ENCODE data around the gene AFF2.

Gene AFF2

GRCh38 chrX:148592595-148592994 is 92.2 kb downstream of the AFF2 start:
- DNase-seq: no peak

DNA sequence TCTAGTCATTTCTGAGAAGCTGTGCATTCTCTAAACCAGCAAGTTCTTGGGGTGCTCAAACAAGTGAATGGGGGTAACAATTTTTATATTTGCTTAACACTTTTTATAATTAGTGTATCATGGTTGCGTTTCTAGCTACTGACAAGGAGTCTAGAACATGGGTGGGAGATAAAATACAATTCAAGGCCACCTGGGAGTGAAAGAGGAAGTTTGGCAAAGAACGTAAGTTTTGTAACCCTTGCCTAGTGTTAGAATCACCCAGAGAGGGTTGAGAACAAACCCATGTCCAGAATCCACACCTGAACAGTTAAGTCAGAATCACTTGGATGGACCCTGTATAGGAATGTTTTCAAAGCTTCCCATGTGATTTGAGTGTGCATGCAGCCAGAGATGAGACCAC is 92.7 kb downstream of the AFF2 start:
- DNase-seq: no peak

DNA sequence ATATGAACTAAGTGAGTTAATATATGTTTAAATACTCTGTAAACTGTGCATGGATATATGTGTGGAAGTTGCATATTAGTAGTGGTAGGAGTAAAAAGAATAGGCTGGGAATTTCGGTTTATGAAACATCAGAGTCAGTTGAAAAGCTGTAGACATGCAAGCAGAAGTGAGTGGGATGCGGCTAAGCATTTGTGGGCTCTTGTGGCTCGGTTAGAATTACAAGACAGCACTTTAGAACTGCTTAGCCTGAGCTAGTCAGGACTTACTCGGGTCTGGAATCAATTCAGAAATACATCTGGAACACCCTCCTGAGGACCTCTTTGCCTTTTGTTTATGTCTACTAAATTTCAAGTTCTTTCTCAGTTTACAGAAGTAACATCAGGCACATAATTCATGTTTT is 93.6 kb downstream of the AFF2 start:
- DNase-seq: no peak

DNA sequence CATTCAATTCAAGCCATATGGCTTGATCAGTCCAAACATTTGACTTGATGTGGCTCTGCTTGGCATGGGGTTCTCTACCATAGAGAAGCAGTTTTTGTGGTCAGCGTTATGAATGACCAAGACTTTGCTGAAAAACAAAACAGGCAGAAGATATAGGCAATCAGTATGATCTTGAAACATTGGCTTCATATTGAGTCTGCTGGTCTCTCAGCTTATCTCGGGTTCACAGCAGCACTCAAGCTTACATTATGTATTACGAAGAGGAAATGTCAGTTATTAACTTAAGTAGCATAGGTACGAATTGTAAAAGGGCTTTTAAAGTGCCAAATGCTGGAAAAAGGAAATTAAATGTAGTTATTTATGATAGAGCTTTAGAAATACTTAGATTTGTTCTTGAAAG is 99.0 kb downstream of the AFF2 start:
- no peak for DNase-seq

GRCh38 chrX:148600131-148600530 is 99.7 kb downstream of the AFF2 start:
- no peak for DNase-seq

DNA sequence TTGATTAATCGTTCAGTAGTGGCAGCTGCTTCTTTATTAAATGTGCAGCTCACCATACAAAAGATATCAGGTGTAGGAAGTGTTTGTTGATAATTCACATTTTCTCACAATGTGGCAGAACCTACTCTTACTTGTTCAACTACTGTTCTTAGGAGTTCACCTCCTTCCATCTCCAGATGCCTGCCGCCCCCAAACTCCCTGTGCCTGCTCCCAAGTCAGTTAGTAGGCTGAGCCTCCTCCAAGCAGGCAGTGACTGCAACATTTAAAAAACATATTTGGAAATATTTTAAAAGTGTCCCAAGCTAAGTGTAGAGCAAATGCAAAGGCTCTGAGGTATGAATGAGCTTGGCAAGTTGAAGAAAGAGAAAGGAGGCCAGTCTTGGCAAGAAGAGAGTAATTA is 100.2 kb downstream of the AFF2 start:
- DNase-seq: no peak

DNA sequence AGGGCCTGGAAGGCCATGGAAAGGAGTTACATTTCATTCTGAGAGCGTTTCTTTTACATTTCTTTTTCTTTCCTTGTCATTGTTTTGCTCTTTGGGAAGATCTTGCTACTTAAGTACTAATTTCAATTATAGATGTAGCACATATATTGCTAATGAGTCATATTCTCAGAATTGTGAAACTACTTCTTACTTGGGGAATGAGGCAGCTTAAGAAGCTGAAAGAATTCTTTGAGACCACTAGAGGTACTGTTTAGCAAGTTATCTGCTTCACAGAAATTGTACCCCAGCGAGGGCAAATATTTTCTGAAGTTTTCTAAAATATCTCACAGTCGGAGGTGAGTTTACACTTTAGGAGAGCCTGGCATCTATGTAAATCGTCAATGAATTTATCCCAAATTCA is 100.6 kb downstream of the AFF2 start:
- no peak for DNase-seq

- DNase-seq: no peak
Measured at GRCh38 chrX:148609515-148610327, 109.3 kb downstream of the AFF2 start.

DNA sequence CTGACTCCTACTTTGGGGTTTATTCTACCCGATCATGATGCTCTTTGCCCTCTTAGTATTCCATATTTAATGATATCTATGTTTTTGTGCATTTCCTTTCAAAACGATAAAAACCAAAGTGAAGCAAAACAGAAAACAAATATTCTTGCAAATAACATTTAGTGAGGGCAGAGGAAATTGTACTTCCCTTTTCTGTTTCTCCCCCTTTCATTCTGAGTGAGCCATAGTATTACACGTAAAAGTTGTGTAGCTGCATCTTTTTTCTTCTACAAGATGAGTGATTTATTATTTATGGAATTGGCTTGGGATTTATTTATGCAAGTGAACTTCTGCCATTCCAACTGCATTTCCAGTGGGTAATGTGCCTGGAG is 109.9 kb downstream of the AFF2 start:
- no peak for DNase-seq

- no peak for DNase-seq
Measured at GRCh38 chrX:148611993-148612392, 111.6 kb downstream of the AFF2 start.

DNA sequence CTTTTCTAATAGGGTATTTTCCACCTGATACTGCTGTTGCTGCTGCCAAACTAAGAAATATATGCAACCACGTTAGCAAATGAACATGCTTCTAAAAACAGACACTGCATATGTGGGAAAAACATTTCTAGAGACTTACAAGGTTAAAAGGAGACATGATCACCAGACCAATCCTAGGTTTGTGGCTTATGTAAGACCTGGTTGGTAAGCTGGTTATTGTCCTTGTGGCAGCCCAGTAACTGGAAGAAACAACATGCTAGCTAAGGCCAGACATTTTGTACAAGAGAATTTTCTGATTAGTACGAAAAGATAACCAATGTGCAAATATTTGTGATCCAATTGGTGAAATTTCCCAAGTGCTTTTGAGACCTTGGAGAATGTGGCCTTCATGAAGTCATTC is 112.0 kb downstream of the AFF2 start:
- DNase-seq: no peak

DNA sequence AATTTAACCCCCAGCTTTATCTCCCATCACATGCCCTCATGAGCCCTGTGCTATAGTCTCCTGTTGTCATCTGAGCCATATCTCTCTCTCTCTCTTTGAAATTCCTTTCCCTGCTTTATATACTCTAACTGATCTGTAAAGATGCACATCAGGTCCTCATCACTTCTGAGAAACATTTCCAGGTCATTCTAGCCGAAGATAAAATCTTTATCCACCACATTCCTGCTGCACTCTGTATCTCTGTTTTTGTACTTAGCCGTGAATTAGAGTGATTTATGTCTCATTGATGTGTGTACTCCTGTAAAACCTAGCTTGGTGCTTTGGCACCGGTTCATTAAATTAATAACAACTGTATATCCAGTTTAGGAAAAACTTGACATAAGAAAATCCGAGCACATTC is 113.2 kb downstream of the AFF2 start:
- no peak for DNase-seq

DNA sequence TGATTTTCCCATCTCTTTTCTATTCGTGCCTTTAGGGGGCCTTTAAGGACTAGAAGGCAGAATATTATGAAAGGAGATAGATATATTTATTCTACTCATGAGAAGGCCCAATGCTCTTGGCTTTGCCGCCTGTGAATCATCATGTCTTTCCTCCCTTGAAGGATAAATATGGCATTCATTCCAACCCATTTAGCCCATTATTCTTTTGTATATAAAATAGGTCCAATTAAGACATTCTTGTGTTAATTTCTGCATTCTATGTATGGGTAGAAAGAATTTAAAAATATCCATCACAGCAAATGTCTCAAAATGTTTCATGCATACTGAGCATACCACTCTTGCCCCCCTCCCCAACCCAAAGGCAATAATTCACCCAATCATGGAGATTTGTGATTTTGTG is 115.1 kb downstream of the AFF2 start:
- DNase-seq: no peak

- DNase-seq: no peak
Measured at GRCh38 chrX:148618470-148619445, 118.3 kb downstream of the AFF2 start.

DNA sequence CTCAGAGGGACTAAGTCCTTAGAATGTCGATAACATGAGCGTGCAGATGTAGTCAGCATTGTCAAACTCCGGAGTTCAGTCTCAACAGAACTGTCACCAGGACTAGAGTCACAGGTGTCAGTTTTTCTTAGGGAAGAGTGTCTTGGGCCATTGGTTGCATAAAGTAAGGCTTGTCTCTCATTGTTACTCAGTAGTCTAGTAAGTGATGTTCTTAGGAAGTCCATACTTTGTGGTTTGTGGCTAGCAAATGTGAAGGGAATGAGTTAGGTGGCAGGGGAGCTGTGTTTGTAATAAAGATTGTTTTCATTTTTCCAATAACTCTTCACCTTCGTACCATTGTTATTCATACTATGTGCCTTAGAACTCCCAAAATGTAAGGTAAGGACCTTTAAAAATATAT is 119.6 kb downstream of the AFF2 start:
- DNase-seq: no peak

DNA sequence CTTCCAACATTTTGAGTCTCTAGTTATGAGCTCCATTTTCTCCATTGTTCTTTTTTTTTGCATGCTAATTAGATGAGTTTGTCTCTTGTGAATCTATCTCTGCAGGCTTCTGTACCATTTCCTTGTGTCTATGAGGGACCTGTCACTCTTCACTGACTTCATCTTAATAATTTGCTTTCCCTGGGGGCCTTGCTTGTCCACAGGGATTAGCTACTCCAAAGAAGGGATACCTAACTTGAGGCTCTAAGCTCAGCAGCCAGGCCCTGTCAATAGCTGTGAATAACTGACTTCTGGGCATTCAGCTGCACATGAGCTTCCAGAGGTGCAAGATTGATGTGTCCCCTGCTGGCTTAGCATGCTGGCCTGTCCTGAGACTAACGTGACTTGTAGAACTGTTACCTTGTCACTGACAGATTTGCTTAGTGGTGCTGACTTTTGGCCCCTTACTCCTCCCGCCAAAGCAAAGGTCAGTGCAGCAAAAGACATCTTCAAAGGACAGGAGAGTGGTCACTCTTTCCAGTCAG is 124.6 kb downstream of the AFF2 start:
- DNase-seq: no peak

DNA sequence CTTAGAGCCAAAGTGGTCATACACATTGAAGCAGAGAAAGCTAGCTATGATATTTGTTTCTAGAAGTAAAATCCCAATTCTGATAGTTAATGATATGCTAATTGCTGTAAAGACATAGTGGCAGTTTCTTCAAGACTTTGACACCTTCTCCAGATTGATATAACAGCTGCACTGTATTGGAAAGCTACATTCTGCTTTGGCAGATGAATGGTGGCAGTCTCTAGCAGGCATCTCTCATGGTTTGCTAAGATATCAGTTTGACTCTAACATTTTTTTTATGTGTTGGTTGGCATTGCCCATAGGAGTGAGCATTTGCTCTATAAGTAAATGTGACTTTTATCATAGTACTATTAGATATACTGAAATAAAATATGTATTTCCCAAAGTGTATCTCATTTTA is 128.2 kb downstream of the AFF2 start:
- DNase-seq: no peak

DNA sequence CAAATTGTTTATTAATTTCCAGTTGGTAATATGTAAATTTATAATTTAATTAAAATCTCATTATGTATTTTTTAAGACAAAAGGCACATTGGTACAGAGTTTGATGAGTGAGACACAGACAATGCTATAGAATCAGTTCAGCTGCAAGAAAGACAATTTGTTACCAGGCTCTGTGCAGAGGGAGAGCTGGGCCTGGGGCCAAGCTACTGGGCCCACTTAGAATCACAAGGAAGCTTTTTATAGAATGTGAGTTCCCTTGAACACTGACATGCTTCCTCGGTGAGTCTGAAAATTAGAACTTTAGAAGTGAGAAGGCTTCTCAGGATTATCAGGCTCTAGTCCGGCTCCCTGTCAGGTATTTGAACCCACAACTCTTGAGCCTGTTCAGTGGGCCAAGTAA is 129.0 kb downstream of the AFF2 start:
- DNase-seq: no peak

DNA sequence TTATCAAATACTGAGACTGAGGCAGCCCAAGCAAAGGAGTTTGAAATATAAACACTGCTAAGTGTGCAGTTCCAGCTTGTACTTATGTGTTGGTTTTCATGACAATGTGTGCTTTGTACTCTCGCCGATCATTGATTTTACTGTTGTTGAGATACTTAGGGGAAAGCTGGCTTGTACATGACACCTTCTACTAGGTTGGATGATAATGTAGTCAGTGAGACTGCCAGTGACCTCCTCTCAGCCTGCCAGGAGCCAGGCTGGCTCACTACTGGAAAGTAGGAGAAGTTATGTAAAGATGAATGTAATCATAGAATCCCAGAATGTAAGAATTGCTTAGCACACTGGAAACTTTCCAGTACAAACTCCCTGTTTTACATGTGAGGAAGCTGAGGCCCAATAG is 132.0 kb downstream of the AFF2 start:
- no peak for DNase-seq

- DNase-seq: no peak
Measured at GRCh38 chrX:148633218-148633908, 132.9 kb downstream of the AFF2 start.

- no peak for DNase-seq
Measured at GRCh38 chrX:148634591-148634990, 134.2 kb downstream of the AFF2 start.

GRCh38 chrX:148643460-148643859 is 143.0 kb downstream of the AFF2 start:
- DNase-seq: no peak

DNA sequence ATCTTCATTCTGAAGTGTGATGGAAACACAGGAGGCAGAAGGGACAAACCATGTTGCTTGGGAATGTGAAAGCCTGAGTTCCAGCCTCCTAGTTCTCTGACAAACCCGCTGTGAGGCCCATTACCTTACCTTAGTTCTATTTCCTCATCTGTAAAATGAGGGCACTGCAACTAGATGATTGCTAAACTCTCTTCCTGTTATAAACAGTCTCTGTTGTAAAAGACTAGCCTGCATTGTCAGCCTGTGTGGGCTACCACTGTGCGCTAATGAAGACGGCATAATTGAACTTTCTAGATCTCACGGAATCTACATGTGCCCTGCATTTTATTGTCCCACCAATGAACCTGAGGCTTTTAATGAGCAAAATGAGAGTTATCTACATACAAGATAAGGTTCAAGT is 147.2 kb downstream of the AFF2 start:
- no peak for DNase-seq

Data from EL (cell line).